NCI-H446 treated with DMSO at 0.1 percent for 48 hours (cell line): ENCODE measurements around the gene DNLZ.
"Not testable (repeated sequence)": the region's sequence is repeated elsewhere in the genome, so short reads cannot be mapped to it uniquely, and the experiment has no call there.

Experiments
- DNase-seq: peaks from one replicate; lab custom pipeline; 2025; lab: John Stamatoyannopoulos, UW

The DNLZ gene

DNA sequence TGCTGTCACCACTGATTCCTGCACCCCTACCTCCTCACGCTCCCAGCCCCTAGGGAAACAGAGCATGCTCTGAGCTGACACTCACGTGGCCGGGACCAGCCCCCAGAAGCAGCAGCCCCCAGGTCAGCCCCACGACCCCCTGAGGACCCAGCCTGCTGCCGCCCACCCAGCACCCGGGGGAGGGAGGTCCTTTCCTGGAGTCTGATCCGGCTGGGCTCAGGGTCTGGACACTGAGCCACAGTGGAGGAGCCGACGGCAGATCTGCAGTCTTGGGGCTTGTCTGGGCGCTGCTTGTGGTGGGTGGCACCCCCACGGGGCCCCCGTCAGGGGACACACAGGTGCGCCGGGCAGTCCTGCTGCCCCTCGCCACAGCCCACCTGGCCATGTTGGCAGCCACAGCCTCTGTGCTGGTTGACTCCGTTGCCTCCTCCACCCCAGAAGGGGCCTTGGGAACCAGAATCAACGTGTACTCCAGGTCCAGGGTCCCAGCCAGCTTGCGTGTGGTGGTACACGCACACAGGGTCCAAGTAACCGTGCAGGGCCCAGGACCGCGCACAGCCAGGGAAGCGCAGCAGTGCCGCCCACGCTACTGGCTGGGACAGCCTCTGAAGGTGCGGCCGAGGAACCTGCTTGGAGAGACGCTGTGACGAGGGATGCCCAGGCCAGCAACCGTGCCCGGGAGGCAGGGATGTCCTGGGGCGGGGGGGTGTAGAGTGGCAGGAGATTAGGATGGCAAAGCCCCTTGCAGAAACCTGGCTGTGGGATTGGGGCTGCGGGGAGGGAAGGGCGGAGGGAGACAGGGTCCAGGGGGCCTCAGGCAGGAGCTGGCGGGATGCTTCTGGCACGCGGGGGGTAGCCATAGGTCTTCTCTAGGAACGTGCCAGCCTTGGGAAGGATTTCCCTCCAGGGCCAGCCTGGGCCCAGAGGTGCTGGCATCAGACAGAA, 3.5 kb downstream of the DNLZ start:
- no peak for DNase-seq

DNA sequence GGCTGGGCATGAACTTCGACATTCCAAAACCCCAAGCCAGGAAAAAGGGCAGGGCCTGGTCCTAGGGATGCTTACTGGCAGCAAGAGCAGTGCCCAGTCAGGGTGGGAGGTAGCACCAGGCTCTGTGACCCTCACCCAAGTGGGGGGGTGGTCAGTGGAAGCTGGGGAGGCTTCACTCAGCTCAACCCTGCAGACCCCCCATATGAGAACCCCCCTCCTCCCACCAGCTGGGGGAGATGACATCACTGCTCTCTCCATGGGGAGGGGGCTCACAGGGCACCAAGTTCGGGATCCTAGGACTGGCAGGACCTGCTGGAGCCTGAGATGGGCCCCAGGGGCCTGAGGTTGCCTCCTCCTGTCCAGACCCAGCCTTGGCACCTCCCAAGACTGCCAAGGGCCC, 4.7 kb downstream of the DNLZ start:
- DNase-seq: no peak

DNA sequence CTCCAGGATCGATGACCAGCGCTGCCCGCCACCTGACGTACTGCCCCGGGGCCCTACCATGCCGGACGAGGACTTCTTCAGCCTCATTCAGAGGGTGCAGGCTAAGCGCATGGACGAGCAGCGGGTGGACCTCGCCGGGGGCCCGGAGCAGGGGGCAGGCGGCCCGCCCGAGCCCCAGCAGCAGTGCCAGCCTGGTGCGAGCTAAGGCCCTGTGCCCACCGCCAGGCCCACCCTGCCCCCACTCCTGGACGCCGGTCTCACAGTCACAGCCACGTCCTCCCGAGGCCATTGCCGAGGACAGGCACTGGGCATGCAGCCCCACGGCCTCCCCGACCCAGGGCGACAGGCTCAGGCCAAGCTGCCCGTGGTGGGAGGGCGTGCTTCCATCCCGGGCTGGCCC, 5.5 kb downstream of the DNLZ start:
- DNase-seq: no peak

DNA sequence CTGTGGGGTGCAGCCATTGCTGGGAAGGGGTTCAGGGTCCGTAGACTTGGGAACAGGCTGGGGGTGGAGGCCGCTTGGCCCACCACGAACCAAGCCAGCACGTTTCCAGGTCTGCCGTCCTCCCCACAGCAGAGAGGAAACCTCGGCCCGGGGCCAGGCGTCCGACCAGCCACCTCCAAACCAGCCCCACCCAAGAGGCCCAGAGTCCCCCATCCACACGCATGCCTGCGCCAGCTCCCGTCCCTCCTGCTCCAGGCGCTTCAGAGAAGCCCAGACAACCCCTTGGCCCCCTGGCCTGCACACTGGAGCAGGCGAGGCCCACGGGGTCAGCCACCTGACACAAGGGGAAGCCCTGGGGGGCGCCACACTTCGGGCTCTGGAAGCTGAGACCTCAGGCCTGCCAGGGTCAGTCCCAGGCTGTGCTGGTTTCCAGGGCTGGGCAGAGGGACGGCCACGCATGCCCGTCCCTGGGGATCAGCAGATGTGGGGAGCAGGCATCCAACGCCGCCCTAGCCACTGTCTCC, 6.3 kb downstream of the DNLZ start:
- no peak for DNase-seq

DNA sequence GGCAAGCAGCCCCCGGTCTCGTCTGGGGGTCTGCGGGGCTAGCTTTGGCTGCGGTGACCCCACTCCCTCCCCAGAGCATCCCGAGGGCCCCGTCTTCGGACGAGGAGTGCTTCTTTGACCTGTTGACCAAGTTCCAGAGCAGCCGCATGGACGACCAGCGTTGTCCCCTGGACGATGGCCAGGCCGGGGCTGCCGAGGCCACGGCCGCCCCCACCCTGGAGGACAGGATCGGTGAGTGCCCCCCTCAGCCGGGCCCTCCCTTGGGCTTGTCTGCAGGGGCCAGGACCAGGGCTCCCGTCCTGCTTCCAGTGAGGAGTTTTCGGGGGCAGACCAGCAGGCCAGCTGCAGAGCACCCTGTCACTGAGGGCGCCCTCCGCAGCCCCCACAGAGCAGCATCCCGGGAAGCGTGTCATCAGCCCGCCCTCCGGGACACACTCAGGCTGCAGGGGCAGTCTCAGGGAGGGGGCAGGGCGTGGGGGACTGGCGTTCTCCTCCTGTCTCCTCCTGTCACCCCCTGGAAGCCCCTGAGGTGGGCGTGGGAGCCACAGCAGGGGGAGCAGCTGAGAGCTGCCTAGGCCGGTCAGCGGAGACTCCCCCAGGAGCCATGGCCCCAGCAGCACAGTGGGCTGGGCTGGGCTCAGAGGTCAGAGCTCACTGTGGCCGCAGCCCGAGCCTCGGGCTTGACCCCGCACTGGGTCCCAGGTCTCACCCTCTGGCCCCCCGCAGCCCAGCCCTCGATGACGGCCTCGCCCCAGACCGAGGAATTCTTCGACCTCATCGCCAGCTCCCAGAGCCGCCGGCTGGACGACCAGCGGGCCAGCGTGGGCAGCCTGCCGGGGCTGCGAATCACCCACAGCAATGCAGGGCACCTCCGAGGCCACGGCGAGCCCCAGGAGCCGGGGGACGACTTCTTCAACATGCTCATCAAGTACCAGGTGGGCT, 7.7 kb downstream of the DNLZ start:
- no peak for DNase-seq

DNA sequence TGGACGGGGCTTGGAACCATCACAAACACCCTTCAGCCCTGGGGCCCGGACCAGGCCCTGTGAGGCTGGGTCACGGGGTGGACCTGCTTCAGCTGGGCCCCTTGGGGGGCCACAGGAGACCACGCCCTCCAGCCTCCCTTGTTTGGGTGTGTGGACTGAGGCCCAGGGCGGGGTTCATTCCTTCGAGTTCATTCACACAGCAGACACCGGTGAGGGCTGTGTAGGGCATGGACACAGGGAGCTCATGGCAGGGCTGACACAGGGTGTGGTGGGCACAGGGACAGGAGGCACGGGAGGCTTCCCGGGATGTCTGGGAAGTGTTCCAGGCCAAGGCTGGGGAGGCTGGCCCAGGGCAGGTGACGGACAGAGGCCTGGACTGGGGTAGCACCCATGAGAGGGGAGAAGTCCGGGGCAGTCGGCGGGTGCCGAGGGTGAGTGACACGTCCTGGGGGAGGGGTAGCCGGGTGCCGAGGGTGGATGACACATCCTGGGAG, 8.9 kb downstream of the DNLZ start:
- no peak for DNase-seq

DNA sequence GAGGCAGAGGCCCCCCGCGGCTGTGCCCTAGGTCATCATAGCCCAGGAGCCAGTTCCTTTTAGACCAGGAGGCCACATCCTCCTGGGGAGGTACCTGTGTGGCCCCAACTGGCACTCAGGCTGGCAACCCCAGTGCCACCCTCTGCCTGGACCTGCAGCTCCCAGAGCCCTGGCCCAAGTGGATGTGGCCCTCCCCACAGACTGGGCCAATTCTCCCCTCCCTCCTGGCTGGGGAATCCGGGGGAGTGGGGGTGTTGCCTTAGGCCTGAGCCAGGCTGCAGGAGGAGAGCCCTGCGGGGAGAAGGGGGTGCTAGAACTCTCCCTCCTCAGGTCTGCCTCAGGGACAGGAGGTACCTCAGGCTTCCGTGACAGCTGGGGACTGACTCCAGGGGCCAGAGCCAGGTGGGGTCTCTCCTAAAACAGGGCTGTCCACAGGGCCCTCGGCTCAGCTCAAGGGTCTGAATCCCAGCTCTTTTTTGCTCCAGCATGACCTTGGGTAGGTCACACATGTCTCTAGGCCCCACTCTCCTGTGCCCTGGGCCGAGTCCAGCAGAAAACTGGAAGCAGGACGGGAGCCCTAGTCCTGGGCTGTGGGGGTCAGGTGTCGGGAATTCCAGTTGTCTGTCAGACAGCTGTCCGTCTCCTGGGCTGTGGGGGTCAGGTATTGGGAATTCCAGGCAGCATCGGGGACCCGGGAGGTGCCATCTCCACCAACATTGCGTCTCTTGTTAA, 9.6 kb downstream of the DNLZ start:
- no peak for DNase-seq

DNA sequence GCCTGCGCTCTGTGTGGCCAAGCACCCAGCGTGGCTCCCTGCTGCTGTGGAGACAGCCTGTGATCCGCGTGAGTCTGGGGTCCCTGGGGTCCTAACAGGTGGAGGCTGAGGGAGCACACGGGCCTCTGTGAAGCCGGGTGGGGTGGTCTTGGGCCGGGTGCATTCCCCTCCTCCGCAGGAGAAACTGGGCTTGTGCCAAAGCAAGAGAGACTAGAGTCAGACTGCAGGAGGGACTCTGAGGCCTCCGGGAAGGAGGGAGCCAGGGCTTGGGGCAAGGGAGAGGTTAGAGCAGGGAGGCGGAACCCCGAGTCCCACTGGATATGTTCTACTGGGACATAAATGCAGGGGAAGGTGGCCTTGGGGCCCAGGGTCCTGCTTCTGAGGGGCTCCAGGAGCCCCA, 10.5 kb downstream of the DNLZ start:
- no peak for DNase-seq

DNA sequence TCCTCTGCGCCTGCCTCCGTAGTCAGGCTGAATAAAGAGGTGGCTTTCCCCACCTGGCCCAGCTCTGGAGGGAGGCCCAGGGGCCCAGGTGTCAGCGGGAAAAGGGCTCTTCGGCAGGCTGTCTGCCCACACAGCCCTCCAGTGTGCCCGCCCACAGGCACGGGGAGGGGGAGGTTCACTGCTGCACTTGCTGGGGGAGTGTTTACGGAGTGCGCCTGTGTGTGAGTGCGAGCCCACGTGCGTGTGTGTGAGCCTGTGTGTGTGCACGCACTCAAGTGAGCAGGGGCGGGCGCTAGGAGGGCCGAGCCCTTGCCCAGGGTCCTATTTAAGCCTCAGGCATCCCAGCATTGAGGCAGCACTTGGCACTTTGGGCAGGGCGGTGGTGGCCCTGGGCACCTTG, 10.9 kb downstream of the DNLZ start:
- no peak for DNase-seq

DNA sequence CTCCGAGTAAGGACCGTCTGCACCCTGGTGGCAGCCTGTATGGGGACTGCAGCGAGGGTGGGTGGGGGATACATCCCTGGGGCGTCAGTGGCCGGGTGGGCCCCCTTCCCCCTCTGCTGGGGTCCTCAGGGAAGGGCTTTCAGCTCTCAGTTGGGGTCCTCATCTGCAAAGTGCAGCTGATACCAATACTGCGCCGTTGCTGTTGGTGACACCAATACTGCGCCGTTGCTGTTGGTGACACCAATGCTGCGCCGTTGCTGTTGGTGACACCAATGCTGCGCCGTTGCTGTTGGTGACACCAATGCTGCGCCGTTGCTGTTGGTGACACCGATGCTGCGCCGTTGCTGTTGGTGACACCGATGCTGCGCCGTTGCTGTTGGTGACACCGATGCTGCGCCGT, 11.7 kb downstream of the DNLZ start:
- not testable (repeated sequence) for DNase-seq

DNA sequence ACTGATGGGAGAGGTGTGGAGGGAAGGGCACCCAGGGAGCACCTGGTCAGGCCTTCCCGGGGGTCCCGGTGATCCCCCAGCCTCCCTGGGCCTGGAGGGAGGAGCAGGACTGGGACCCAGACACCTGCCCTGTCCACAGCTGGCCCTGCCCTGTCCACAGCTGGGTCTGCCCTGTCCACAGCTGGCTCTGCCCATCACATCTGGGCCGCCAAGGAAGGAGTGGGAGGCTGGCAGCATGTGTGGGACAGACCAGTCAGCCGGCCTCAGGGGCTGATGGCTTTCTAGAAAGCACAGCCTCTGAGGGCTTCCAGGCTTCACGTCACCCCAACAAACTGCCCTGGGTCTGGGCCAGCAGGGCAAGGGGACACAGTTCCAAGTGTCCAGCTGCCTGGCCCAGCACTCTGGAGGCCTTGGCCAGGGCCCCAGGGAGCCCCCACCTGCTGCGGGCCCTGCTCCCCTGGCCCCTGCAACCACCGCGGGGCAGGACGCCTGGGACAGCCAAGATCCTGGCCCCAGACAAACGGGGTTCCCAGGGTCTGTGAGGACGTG, 12.2 kb downstream of the DNLZ start:
- DNase-seq: no peak

DNA sequence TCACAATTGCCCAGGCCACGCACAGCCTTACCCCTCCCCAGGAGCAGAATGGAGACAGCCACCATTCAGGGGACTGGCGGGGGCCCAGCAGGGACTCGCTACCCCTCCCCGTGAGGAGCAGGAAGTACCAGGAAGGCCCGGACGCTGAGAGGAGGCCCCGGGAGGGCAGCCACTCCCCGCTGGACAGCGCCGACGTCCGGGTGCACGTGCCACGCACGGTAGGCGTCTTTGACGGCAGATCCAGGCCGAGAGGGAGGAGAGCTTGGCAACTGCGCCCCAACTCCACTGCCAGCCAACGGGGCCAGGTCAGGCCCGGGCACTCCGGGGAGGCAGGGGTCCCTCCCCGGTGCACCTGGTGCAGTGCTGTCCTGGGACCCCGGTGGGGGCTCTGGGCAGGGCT, 14.0 kb downstream of the DNLZ start:
- no peak for DNase-seq

DNA sequence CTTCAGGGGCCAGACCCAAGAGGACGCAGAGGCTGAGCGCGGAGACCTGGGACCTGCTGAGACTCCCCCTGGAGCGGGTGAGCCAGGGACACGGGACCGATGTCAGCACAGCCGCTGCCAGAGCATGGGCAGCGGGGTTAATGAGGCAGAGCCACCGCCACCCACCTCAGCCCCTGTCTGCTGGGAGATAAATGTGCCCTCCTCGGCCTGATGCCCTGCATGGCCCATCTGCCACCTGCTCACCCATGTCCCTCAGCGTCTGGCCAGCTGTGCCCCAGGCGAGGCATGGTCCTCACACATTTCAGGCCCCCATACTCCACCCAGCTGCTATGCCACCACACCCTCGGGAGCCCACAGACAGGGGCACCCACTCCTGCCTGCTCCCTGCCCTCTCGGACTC, 14.9 kb downstream of the DNLZ start:
- no peak for DNase-seq

DNA sequence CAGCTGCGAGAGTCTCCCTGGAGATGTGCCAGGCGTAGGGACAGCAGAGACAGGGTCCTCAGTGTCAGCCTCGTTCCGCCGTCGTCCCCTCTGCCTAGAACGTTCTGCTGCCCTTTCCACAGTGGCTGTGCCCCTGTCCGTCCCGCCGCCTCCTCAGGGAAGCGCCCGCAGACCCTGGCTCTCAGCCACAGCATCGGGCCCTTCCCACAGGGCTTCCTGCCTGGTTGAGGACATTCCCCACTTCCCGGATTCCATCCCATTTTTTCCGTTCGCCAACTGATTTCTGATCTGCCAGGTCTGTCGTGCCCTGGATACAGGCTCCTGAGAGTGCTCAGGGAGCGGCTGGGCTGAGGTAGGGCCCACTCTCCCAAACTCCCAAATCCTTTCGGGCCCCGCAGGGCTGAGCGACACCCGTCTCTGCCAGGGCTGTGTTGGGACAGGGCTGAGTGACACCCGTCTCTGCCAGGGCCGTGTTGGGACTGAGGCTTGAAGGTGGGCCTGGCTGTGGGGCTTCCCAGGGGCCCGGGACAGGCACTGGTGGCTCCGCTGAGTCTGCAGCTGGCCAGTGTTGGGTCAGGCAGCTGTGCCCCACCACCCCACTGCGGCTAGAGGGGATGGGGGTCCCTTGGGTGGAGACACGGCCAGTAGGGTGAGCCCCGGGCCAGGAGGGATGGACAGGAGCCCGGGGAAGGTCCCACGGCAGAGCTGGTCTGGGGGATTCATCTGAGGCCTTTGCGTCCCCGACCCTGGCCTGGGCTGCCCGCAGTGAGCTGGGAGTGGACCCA, 15.9 kb downstream of the DNLZ start:
- no peak for DNase-seq

DNA sequence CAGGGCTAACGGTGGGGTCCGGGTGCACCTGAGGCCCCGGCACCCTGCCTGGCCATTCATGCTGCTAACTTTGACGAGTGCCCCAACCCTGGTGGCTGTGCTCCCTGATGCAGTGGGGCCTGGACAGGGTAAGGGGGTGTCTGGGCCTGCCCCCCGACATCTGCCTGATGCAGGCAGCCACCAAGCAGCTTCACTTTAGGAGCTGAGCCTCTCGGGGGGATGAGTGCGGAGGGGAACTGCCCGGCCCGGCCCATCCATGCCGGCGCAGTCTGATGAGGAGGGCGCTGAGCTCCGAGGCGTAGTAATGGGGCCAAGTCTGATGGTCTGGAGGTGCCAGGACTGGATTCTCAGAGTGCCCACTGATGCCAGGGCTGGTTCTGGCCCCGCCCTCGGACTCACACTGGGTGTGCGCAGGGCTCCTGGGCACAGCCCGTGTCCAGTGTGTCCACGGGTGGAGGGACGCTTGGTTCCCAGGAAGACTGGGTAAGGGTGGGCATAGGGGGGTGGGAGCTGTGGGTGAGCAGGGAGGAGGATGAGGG, 16.5 kb downstream of the DNLZ start:
- no peak for DNase-seq

DNA sequence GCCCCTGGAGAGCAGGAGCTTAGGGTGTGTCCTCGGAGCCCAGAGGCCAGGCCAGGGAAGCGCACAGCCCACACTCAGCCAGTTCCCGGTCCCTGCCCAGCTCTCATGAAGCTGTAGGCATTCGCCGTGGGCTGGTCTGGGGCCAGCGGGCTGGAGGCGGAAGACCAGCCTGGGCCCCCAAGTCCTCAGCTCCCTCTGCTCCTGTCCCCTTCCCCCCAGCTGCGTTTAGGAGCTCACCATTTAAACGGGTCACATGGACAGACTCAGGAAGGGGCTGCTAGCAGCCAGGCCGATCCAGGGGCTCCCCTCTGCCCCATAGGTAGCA, 17.4 kb downstream of the DNLZ start:
- no peak for DNase-seq

DNA sequence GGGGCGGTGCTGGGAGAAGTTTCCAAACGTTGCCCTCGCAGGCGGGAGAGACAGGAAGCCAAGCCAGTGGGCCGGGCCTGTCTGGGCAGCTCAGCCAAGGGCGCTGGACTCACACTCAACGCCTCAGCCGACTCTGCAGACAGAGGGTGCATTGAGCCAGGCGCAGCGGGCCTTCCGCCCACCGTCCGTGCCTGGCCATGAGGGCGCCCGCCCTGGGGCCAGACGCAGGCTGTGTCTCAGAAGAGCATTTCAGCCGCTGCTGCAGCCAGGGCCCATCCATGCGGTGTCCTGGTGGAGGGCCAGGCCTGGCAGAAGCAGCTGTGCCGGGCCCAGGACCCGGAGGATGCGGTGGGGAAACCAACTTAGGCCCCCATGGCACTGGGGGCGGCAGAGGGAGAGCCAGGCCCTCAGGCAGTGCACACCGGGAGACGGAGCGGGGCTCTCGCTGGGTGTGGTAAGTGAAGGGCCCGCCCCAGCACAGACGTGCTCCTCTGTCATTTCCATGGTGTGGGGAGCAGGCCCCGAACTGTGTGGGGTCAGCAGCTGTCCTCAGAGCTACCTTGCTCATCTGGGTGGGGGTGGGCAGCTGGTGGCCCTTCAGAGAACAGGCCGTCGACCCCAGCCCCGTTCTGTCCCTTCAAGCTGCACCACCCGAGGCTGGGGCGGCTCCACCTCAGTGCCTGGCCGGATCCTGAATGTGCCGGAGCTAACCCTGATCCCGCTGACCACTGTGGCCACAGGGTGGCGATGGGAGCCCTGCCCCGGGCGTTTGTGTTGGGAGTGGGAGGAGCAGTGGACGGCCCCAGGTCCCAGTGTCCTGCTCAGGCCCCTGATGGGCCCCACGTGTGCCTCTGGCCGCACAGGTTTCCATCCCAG, 18.0 kb downstream of the DNLZ start:
- DNase-seq: no peak

DNA sequence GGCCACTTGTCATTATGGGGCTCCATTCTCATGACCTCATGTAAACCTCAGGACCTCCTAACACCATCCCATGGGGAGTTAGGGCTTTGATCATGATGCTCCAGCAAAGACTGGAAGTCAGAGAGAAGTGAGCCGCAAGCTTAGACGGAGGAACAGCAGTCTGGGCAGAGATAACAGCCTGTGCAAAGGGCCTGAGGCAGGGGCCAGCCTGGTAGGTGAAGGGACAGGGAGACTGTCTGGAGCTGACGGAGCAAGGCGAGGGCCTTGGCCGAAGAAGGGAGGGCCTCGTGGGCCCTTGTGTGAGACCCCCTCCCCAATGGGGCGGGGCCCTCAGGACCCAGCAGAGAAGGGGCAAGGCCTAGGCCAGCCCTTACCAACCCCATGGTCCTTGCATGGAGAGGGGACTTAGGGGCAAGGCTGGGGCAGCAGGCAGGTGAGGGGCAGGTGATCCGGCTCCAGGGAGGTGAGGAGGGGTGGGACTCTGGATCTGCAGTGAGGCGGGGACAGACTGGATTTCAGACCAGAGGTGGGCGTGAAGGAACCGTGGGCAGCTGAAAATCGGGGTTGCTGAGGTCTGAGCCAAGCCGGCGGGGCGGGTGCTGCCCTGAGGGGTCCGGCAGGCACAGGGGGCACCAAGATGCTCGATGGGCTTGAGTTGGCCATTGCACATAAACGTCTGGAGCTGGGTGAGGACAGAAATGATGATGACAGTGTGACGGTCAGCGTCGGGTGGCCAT, 18.8 kb downstream of the DNLZ start:
- no peak for DNase-seq

DNA sequence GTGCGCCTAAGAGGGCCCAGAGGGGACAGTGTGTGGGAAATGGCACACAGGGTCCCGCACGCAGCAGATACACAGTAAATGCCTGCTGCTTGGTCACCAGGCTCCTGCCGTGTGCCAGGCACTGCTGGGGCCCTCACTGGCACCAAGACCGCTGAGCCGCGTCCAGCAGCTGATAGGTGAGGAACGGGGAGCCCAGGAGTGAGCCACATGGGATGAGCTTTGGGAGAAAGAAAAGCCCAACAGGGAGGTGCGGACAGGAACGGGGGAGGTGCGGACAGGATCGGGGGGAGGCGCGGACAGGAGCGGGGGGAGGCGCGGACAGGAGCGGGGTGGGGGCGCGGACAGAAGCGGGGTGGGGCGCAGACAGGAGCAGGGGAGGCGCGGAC, 19.7 kb downstream of the DNLZ start:
- DNase-seq: no peak
